NCI-H748 treated with DMSO at 0.1 percent for 48 hours (cell line): ENCODE measurements around the gene FOXL2.
"Not testable (repeated sequence)": the region's sequence is repeated elsewhere in the genome, so short reads cannot be mapped to it uniquely, and the experiment has no call there.

Experiments used
- DNase-seq: peaks from one replicate; lab custom pipeline; 2025; lab: John Stamatoyannopoulos, UW

The FOXL2 gene

DNA sequence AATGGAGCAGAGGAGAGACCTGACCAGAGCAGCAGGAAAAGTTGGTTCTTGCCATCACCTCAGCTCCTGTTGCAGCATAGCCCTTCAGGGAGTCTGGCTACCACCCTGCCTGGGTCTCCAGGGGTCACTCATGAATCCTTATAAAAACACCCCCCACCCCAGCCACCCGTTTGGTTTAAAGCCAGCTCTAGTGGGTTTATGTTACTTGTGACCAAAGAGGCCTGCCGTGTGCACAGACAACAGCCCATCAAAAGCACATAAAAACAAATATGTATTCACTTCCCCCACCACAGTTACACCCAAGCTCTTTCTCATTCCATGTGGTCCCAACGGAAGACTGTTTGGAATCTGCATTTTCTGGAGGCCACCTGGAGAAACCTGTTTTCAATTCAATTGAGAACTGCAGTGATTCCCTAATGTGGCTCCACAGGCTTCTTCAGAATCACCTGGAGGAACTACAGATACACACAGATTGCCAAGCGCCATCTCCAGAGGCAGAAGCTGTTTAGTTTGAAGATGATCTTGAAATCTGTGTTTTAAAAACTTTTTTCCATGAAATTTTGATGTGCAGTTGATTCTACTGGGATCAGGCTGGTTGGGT is 13.8 kb downstream of the FOXL2 start:
- DNase-seq: no peak

DNA sequence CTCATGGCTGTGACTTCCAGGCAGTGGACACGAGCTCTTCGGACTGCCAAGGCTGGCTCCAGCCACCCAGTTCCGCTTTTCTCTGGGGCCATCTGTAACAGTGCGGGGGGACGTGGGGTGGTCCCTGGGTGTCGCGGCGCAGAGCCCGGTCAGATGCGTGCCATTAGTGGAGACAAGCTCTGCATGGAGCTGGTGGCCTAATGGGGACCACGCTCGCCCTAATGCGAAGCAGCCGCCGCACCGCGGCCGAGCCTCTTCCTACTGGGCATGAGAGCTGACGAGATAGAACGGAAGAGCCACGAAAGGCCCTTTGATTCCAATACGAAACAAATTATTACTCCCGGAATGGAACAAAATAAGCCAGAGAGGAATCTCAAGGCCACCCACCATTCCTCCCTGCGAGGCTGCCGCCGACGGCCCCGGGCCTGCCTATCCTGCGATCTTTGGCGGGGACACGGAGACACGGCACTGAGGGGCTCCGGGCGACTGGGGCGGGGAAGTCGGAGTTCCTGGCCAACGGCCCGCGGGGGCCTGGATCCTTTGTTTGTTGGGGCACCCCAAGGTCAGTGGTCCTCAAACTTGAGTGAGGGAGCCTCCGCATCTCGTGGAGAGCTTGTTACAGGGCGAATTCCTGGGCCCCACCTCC is 18.1 kb downstream of the FOXL2 start:
- DNase-seq: no peak

DNA sequence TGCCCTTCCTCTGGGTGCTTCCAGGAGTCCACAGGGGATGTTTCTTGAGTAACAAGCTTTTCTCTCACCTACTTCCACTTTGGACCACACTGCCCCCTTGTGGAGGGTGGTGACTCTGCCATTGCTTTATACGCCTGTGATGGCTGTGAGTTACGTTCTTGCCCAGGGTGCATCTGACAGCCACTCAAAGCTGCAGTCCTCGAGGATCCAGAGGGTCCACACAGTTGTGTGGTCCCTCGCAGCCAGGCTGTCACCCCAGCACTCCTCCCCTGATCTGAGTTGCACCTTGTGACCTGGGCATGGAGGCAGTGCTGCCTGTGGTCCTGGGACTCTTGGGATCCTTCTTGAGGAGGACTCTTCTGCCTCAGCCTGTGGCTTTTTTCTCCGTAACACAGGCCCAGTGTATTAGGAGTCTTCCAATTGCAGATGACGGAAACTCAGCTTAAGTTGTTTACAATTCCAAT is 23.4 kb downstream of the FOXL2 start:
- peak; percentile 35 for DNase-seq

DNA sequence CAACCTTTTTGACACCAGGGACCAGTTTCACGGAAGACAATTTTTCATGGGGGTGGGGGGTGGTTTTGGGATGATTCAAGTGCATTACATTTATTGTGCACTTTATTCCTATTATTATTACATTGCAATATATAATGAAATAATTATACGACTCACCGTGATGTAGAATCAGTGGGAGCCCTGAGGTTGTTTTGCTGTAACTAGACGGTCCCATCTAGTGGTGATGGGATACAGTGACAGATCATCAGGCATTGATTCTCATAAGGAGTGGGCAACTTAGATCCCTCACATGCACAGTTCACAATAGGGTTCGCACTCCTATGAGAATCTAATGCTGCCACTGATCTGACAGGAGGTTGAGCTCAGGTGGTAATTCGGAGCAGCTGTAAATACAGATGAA is 24.5 kb downstream of the FOXL2 start:
- DNase-seq: not testable (repeated sequence)

DNA sequence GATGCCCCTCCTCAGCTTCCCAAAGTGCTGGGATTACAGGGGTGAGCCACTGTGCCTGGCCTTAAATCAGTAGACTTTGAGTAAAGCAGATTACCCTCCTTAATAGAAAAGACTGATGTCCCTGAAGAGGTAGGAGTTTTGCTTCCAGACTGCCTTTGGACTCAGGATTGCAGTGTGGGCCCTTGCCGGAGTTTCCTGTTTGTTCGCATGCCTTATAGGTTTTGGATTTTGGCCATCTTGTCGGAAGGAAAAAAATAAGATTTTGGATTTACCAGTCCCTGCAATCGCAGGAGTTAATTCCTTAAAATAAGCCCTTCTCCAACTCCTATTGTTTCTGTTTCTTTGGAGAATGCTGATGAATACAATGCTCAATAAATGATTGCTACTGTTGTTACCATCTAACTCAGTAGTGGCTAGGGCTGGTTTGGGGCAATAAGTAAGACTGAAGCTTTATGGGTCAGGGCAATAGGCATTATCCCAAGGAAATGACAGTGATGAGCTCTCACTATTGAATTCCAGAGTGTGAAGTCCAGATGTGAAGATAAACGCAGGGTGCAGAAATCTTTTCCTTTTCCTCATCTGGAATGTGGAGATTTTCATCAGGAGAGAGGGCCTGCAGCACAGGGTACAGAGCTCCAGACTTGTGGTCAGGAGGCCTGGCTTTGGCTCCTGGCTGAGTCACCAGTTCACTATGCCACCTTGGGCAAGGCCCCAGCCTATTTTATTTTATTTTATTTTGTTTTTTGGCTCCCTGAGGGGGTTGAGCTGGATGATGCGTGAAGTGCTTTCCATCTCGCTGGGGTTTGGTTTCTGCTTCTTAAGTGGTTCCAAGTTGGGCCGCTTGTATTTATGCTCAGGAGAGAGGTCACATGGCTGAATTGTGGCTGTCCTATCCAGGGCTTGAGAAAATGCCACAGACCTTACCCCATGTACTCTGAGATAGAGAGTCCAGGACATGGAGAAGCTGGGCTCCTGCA is 25.3 kb downstream of the FOXL2 start:
- no peak for DNase-seq

DNA sequence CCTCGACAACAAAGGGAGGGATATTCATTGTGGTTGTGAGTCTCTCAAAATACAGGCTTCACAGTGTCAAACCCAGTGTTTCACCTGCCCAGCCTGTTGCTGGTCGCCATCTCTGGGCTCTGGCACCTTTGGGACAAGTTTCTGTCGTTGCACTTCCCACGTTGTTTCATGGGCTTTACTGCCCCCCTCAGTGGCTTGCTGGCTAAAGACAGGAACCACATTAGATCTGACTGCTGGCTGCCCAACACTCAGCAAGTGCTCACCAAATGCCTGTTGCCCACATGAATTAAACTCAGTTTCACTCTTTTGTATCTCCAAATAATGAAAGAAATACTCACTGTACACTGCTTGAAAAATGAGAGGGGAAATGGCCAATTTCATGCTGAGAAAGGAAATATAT is 27.6 kb downstream of the FOXL2 start:
- no peak for DNase-seq

DNA sequence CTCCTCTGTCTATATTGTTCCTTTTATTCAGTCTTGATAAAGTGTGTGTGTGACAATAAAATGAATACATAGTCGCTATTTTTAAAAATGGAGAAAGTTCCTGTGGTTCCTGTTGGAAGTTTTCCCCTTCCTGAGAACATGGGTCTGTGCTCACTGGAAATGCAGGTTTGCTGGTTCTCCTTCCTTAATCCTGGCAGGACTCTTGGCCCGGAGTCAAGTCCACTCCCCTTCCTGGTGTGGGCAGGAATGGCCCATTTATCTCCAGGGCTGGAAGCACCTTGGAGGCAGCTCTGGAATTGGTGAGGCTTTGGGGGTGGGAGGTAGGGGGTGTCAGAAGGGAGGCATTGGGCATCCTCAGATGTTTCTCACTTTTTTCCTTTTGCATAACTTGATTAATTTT is 30.1 kb downstream of the FOXL2 start:
- no peak for DNase-seq

DNA sequence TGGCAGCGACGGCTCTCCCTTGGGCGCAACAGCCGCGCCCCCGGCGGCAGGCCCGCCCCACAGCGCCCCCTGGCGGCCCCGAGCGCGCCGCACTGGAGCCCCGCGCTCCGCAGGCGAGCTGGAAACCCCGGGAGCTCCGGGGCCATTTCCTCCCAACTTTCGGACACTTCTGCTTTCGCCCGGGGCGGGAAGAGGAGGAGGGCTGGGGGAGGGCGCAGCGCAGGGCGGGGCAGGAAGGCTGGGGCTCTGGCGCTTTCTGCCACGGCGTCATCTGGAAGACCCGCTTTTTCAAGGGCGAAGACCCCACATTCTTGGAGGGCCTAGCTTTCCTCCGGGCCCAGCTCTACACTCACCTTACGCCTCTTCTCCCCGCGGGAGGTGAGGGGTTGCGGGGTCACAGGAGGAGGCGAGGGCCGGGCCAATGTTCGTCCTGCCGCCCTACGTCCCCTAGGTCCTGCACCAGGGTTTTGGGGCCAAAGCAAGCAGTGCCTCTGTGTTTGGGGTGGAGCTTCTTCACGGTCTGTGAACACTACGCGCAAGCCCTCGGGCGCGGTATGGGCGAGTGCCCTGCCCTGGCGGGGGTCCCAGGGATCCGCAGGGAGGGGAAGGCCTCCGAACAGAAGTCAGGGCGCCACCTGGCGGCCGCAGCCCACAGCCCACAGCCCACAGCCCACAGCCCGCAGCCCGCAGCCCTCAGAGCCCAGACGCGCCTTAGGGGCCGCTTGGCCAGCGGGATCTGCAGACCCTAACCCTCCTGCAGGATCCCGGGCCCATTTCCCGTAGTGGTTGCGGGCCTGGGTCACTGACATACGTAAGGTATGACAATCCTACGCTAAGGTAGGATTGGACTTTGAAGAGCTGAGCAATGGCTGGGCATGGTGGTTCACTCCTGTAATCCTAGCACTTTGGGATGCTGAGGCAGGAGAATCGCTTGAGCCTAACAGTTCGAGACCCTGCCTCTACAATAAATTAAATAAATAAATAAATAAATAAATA is 31.1 kb downstream of the FOXL2 start:
- DNase-seq: peak; percentile 58

DNA sequence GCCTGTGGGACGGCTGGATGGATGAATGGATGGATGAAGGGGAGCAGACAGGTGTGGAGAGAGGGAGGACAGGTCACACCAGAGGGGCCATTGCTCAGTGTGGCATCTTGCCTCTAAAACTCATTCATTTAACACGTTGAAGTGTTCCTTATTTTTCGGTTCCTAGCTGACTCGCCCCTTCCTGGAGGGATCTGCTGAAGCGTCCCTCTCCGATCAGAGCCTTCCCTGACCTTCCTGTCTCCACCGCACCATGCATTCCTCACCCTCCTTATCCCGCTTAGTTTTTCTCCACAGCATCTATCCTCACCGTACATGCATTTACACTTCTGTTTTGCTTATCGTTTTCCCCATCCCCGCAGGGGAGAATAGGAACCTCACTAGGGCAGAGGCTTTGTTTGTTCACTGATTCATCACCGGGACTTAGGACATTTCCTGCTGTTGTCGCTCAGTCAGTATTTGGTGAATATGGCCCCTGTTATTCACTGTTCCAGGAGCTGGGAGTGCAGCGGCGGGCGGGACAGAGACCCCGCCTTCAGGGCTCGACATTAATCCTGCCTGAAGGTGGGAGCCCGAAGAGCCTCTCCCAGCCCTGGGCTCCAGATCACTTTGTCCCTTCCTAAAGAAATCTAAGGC is 32.0 kb downstream of the FOXL2 start:
- no peak for DNase-seq

DNA sequence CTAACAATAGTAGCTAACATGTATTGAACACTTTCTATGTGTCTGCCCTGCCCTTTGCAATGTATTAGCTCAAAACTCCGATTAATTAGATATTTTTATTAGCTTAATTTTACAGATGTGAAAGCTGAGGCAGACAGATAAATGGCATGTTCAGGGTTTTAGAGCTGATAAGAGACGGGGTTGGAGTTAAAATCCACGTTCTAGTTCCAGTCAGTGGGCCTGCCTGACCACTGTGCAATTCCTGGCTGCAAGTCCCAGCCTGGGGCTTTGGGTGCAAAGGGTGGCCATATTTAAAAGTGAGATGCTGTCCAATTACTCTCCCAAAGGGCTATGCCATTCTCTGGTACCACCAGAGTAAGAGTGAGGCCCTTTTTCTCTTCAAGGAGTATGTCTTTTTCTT is 33.2 kb downstream of the FOXL2 start:
- no peak for DNase-seq

DNA sequence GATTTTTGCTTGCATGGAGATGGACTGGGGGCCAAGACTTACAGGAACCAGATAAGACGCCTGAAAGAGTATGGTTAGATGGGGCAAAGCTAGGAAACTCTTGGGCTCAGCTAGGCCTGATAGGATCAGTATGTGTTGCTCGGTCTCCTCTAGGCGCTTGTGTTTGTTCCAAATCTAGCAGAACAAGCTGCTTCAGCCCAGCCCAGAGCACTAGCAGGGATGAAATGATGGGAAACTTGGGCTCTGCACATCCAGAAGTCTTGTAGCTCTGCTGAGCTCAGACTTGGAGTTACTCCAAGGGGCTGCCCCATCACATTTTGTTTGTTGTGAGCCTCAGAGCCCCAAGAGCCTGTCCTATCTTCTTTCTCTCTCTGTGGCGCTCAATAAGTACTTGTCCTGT is 34.7 kb downstream of the FOXL2 start:
- no peak for DNase-seq

DNA sequence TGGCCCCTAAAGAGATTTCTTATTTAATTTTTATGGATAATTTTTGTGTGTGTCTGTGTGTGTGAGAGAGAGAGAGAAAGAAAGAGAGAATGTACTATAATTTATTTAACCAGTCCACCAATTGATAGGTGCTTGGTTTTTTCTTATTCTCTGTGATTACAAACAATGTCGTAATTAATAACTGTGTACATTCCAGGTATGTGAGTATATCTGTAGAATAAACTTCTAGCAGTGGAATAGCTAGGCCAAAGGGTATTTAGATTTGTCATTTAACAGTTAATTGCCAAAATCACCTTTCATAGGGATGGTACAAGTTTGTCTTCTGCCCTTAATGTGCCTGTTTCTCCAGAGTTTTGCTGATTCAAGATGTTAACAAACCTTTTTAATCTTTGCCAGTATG is 35.3 kb downstream of the FOXL2 start:
- no peak for DNase-seq

DNA sequence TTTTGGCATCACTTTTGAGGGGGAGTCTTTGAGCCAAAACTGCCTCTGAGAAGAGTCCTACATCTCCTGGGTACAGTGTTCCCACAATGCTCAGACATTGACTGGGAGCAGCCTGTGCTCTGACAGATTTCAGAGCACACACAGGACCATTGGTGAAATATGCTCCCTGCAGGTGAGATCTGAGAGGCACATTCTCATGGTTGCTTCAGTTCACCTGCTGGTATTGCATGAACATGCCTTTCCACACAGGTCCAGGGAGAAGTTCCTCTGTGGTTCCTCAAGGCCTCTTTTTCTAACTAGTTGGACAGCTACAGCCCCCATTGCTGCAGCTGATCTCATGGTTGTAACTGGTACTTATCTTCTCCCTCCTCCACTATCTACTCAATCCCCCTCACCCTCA is 37.0 kb downstream of the FOXL2 start:
- DNase-seq: no peak

DNA sequence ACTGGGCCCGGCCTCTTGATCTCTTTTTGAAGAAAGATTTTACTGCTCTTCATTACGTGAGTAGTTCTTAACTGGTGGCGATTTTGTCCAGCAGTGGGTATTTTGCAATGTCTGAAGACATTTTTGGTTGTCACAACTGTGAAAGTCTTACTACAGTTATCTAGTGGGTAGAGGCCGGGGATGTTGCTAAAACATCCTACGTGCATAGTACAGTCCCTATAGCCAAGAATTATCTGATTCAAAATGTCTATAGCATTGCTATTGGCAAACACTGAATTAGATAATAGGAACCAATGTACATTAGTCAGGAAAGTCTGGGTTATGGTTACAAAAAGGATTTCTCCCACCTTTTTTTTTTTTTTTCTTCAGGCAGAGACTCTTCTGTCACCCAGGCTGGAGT is 38.1 kb downstream of the FOXL2 start:
- DNase-seq: no peak

DNA sequence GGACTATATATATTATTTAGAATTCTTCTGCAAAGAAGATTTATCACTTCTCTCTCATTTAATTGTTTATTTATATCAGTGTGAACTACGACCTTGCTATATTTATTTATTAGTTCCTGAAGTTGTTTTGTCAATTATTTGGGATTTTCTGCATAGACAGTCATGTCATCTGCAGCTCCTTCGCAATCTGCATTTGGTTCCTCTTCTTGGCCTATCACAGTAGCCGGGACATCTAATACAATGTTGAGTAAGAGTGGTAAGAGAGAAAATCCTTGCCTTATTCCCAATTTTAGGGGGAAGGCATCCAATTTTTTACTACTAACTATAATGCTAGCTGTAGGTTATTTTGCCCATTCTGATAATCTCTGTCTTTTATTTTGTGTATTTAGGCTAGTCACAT is 39.4 kb downstream of the FOXL2 start:
- no peak for DNase-seq

DNA sequence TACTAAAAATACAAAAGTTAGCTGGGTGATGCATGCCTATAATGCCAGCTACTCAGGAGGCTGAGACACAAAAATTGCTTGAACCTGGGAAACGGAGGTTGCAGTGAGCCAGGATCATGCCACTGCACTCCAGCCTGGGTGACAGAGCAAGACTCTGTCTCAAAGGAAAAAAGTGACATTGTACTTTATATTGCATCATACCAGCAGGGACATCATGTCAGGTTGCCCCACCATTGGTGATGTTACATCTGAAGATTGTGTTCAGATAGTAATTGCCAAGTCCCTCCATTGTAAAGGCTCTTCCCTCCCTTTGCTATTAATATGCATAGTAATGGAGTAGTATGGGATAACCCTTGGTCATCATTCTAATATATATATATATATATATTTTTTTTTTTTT is 44.8 kb downstream of the FOXL2 start:
- DNase-seq: no peak

DNA sequence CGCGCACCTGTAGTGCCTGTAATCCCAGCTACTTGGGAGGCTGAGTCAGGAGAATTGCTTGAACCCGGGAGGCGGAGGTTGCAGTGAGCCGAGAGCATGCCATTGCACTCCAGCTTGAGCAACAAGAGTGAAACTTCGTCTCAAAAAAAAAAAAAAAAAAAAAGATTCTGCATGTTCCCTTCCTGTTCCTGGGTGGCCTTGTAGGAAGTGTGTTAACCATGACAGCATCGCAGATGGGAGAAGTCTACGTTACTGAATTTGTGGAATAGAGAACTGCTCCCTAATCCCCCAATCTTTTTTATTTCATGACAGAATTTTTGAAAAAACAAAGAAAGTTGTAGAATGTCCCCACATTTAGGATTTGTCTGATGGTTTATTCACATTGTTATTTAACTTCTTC is 45.4 kb downstream of the FOXL2 start:
- no peak for DNase-seq

DNA sequence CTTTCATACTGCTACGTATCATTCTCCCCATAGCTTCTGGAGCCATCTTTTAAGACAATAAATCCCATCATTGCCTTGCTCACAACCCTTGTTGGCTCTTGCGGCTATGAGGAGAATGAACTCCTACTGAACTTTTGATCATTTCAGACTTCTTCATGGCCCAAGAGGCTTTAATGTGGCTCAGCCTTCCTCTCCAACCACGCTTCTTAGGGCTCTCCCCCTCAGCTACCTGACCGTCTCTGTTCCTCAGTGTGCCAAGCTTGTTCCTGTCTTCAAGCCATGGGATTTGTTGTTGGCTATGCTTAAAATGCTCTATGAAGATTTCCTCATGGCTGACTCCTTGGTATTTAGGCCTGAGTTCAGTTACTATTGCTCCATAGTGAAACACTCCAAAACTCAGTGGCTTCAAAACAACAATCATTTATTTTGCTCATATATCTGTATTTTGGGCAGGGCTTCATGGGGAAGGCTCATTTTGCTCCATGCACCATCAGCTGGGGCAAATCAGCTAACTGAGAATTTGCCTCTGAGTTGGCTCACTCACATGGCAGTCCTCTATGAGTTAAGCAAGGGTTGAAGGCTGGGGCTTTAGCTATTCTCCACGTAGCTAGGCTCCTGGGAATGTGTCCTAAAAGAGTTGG is 47.5 kb downstream of the FOXL2 start:
- DNase-seq: no peak

DNA sequence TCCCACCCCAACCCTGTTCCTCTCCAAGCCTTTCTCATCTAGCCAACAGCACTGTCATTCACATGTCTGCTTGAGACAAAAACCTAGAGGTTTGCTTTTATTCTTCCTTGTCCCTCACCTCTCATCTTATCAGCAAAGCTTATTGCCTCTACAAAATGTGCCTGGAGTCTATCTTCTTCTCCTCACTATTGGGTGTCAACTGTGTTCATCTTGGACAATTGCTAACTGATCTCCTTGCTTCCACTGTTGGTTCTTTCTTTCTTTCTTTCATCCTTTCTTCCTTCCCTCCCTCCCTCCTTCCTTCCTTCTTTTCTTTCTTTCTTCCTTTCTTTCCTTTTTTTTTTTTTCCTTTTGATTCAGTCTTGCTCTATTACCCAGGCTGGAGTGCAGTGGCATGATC is 48.2 kb downstream of the FOXL2 start:
- DNase-seq: no peak

DNA sequence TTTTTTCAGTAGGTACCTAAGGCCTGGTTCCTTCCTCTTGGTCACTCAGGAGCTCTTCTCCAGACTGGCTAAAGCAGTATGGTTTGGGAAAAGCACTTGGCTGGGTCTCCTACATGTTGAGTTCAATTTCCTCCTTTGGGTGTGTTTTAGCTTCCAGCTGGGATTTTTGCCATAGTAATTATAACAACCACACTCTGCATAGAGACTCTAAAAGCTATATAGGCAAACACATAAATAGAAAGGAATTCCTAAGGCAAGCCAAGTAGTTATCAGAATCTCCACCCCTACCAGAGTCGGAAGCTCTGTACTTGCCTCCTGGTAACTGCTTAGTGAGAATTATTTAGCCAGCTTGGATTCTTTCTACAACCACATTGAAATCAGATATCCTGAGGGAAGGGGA is 48.6 kb downstream of the FOXL2 start:
- DNase-seq: no peak
